Inferior parietal cortex (tissue), 1 donor: ENCODE results near the gene BAIAP2L1.

Source experiments
- DNase-seq: peaks from one replicate; pipeline ENCODE4 v3.0.0-alpha.2; 2016; ENCODE audit errors: extremely low spot score

Gene BAIAP2L1

DNA sequence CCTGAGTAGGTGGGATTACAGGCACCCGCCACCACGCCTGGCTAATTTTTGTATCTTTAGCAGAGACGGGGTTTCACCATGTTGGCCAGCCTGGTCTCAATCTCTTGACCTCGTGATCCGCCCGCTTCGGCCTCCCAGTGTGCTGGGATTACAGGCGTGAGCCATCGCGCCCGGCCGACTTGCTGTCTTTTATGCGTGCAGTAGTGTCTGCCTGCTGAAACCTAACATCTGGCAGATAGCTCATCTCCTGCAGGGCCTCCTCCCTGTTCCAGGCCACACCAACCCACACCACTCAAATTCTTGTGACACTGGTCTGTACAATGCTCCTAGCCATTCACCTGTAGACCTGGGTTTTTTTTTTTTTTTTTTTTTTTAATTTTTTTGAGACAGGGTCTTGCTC lies 41.5 kb downstream of the BAIAP2L1 start:
- DNase-seq, result no peak

DNA sequence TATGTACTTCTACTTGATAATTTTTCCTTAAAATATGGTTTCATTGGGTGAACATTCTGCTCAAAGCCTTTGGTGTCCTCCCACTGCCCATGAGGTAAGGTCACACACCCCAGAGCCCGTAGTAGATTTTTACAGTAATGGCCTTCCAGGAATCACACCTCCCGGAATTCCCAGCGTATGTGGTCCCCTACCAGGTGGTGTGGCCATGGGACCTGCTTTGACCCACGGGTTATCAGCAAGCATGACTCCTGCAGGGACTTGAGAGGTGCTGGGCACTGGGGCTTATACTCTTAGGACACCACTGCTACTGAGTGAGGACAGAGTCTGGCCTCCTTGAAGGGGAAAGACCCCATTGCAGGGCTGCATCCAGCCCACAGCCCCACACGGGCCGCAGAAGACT lies 42.2 kb downstream of the BAIAP2L1 start:
- DNase-seq, result no peak

DNA sequence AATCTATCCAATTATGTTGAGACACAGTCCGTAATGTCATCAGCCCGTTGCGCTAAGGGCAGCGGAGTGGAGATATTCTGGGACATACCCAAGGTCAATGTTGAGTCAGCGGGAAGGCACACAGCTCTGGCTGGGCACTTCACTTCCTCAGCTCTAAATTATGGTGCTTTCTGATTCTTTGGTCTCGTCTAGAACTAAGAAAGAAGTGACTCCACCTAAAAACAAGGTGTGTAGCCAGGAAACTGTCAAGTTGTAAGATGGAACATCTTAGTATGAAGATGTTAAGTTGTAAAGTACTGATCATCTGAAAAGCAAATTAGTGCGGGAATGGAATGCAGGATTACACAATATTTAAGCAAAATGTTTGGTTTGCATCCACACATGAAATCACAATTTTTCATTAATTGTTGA lies 43.1 kb downstream of the BAIAP2L1 start:
- no peak for DNase-seq

GRCh38 chr7:98355250-98355538 lies 45.7 kb downstream of the BAIAP2L1 start:
- DNase-seq, result no peak

DNA sequence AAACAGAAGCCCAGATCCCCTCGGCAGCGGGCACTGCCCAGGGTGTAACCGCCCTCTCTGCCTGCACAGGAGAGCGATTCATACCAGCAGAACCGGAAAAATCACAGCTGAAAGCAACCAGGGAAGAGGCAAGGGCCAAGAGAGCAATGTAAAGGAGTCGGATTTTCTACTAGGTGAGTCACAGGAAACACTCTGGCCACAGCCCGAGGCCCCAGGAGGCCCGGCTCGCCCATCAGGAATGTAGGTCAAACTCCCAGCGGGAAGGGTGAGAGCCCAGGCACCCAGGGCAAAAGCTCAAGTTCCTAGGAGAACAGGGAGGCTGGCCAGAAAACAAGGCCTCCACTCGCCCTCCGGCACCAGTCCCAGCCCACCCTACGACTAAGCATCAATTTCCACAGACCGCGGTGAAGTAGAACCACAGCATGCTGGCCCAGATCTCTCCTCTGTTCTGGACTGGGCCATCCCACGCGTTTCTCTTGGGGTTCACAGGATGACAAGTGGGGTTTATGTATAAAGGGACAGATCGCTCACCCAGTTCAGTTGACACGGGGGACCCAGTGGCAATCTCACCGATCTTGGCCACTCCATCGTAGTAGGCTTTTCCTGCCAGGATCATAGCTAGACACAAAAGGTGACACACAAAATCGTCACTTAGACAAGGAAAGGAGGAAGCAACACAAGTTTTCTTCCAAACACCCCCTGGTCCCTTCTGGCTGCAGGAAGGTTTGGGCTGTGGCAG lies 46.2 kb downstream of the BAIAP2L1 start:
- DNase-seq, result no peak

GRCh38 chr7:98354052-98354451 lies 46.8 kb downstream of the BAIAP2L1 start:
- no peak for DNase-seq

- no peak for DNase-seq
Measured at GRCh38 chr7:98352621-98353020, 48.3 kb downstream of the BAIAP2L1 start.

DNA sequence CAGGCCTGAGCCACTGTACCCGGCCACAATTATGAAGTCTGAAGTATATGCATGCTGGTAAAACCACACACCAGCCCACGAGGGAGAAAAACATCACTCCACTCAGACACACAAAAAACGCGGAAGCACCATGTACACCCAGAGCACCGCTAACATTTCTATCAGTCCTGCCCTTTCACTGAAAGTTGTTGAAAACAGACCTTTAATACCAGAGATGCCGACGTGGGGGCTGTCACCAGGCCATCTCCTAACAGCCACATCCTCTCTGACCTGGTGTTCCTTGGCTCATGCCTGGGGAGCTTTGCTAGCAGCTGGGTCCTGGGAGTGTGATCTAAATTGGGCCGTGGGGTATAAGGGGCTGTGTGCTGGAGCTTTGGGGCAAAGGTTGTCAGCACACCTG lies 49.8 kb downstream of the BAIAP2L1 start:
- no peak for DNase-seq

GRCh38 chr7:98348726-98349474 lies 52.0 kb downstream of the BAIAP2L1 start:
- no peak for DNase-seq

DNA sequence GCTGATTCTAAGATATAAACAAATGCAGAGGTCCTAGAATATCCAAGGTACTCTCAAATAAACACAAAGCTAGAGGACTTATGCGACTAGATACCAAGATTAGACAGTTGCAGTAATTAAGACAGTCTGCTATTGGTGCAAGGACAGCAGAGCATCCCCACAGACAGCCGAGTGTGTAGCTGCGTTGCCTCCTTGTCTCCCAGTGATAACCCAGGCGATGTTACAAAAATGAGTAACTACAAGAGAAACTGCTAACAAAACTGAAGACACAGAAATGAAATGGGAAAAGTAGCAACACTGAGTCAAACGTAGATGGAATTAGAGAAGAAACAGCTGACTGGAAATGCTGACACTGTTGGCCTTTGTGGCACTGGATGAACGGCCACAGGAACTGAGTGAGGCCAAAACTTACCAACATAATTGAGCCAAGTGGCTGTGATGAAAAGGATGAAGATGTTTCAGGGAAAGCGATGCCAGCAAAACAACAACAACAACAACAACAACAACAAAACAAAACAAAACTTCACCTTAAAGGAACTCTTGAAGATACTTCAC lies 54.3 kb downstream of the BAIAP2L1 start:
- DNase-seq, result no peak

DNA sequence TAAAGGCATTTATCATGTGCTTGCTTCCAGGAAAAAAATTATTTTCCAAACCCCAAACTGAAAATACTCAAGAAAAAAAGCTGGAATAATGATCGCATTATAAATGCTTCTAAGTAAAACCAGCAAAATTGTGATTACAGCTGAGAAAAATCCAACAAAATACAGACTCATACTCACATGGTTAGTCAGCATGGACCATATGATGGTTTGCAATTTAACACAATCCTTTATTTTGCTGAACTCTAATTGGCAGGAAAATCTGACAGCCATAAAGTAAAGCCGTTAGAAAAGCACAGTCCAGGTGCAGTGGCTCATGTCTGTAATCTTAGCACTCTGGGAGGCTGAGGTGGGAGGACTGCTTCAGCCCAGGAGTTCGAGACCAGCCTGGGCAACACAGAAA lies 59.8 kb downstream of the BAIAP2L1 start:
- no peak for DNase-seq

- DNase-seq, result no peak
Measured at GRCh38 chr7:98339043-98339442, 61.8 kb downstream of the BAIAP2L1 start.

DNA sequence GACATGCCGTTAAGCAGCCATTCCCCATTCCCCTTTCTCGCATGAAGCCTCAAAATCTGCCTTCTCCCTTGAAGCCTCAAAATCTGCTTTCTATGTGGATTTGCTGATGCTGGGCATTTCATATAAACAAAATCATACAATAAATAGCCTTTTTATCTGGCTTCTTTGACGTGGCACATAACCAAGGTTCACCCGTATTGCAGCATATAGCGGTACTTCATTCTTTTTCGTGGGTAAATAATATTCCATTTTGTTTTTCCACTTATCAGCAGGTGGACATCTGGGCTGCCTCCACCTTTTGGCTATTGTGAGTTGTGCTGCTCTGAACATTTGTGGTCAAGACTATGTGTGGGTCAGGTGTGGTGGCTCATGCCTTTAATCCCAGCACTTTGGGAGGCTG lies 62.4 kb downstream of the BAIAP2L1 start:
- DNase-seq, result no peak

DNA sequence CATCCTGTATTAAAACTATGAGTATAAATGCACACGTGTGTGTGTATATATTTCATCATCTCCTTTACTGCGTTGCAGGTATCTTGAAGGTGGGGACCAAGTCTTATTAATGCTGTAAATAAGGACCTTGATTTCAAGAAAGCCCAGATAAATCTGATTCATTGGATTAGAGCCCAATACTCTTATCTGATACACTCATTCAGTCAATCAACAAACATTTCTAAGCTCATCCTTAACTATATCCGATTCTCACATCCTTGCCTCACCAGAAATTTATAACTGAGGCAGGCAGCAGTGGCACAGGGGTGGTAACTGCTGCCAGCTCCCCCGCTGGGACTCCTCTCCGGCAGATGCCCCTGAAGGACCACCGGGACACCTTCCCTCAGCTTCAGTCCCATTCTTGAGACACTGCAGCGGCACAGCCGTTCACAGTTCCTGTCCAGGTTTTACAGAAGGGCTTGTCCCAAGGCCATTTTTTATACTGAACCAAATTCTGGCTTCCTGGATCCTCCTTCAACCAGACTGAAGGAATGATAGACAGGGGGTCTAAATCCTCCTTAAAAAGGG lies 65.4 kb downstream of the BAIAP2L1 start:
- no peak for DNase-seq

- DNase-seq, result no peak
Measured at GRCh38 chr7:98334081-98334480, 66.8 kb downstream of the BAIAP2L1 start.

GRCh38 chr7:98330926-98331529 lies 69.9 kb downstream of the BAIAP2L1 start:
- no peak for DNase-seq

- no peak for DNase-seq
Measured at GRCh38 chr7:98329791-98330373, 71.0 kb downstream of the BAIAP2L1 start.

DNA sequence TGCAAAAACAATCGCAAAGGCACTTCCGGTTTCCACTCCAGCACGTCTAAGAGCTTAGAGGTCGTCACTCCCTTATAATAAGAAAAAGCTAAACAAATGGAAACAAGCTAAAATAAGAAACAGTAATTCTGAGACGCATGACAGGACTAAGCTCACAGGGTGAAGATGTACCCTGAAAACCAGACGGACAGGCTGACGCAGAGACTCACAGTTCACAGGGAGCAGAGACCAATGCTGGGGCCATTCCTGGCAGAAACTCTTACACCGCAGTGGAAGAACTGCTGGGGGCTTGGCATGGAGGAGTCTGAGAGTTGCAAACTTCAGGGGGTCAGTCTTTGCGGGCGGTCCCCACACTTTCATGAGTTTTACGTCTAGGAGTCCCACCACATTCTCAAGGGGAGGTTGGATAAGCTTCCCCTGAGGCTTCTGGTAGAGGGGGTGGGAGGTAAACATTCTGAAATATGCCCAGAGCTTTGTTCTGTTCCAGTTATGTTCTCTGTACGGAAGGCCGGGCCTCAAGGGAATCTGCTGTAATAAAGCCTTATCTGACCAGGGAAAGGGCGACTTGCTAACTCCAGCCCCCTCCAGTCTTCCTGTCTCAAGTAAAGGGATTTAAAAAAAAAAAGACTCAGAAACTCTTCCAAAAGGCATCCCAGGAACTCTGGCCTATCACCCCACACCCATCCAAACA lies 71.6 kb downstream of the BAIAP2L1 start:
- no peak for DNase-seq

GRCh38 chr7:98324782-98325181 lies 76.1 kb downstream of the BAIAP2L1 start:
- no peak for DNase-seq

GRCh38 chr7:98323597-98324322 lies 77.1 kb downstream of the BAIAP2L1 start:
- DNase-seq, result peak; percentile 5
